GM18870 (cell line): ENCODE results near the gene OR6C76.

Experiments used
- ATAC-seq: cut with Tn5 transposase; IDR thresholded peaks from one replicate; pipeline ENCODE4 v1.9.1; 2021; ENCODE audit warnings: moderate library complexity; ENCODE audit not compliant: unreplicated experiment

The OR6C76 gene

DNA sequence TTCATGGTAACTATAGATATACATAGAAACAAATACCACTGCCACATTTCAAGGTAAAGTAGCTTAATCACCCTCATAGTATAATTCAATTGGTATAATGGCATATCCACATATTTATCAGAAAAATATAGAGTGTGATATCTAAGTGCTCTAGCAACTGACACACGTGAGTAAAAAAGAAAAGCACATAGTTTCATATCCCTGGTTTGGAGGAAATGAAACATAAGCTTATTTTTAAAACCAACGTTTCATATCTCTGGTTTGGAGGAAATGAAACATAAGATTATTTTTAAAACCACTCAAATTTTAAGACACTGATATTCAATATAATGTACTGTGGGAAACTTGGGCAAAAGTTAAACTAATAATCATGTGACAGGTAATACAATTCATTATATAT lies 41.8 kb downstream of the OR6C76 start:
- ATAC-seq: no peak

DNA sequence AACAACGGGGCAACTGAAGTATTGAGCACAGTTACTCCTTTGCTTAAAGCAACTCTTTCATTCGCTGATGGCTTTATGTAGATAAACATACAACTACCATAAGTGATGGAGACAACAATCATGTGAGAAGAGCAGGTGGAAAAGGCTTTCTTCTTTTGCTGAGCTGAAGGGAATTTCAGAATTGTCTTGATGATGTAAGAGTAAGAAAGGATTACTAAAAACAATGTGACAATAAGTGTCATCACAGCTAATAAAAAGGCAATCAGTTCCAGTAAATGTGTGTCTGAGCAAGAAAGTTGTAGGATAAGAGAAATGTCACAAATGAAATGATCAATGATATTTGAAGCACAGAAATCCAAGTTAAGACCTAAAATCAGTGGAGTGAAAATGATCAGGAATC lies 43.2 kb downstream of the OR6C76 start:
- ATAC-seq: no peak

DNA sequence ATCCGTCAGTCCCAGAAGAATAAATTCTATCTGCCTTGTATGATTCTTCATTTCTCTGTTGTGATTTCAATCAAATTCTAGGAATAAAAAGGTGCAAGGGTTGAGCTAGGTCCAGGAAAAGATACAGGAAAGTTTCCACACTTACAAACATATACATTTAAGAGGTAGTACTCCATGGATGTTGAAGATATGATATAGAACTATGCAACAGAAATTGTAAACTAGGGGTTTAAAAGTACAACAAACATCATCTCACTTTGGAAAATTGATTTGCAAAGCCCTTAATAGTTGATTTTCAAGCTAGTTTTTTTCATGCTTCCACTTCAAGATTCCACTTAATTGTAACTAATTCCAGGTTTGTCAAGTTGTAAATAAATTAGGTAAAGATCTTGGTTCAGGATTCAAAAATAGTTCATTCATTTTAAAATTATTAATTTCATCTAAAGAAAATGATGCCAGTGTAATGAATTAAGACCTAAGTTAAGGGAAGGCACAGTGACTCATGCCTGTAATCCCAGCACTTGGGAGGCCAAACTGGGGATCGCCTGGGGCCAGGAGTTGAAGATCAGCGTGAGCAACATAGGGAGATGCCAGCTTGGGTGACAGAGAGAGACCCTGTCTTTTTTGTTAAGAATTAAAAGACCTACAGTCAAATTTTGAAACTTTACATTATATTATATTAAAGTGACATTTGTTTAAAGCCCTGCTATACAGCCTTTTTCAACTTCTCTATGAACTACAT lies 44.2 kb downstream of the OR6C76 start, which contains the start of gene OR6C70:
TSS of gene OR6C70 (minus strand) at position 51 of the 742 bp plus-strand sequence. CDS start at position 51, 0 bp downstream.
- ATAC-seq: no peak

DNA sequence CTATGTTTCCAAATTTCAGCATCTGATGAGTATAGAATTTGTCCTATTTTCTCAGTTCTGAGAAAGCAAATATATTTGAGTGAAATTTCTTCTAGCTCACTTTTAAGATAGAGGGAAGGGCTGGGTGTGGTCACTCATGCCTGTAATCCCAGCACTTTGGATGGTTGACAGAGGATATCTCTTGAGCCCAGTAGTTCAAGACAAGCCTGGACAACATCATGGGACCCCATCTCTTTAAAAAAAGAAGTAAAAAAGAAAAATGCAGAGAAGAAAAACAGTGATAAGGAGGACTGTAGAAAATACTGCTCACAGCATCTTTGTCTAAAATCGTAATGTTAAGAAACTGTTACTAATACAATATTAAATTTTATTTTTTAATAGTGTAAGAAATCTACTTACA lies 46.2 kb downstream of the OR6C76 start:
- ATAC-seq: no peak
